RKO (cell line): Measurements from ENCODE around the gene MRPS33.
"Not testable (repeated sequence)": the region's sequence is repeated elsewhere in the genome, so short reads cannot be mapped to it uniquely, and the experiment has no call there.

Experiments
- DNase-seq: peaks from one replicate; pipeline ENCODE4 v3.0.0-alpha.2; 2016; ENCODE audit warnings: low spot score

MRPS33 gene

DNA sequence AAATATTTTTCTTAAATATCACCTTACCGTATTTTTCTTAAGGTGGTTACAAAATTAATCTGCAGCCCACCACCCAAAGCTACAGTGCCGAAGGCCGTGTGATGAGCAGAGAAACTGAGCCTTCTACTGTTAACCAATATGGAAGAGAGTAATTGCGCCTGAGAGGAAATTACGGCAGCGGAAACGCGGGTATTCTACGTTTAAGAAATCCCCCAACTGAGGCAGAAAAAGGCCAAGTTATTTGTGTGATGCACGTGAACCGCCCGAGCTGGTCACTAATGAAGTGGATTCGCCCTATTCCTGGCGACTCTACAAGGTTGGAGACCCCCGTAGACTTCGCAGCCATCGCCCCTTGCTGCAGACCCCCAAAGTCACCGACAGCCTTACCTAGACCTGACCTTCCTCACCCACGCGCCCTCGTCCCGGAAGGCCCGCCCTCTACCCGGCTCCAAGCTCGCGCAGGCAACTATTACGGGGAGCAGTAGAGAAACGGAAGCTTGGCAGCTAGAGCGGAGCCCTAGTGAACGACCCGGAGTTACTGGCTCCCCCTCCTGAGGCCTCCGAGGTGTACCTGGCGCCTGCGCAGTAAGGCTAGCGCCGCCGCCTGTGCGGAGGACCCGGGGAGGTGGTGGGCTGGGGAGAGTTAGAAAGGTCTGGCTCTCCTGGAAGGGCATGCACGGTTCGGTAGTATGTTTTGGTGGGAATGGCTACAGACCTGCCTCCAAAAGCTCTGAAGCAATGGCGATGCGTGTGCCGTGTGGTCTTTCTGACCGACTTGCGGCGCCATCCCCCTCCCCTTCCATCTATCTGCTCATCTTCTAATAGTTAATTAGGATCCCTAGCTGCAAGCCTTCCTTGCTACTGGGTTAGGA, at the start of gene MRPS33:
MRPS33 (minus strand) TSS at position 429 of the 872 bp plus-strand sequence. CDS start 4,319 bp downstream, outside the sequence.
- DNase-seq = peak; percentile 89

DNA sequence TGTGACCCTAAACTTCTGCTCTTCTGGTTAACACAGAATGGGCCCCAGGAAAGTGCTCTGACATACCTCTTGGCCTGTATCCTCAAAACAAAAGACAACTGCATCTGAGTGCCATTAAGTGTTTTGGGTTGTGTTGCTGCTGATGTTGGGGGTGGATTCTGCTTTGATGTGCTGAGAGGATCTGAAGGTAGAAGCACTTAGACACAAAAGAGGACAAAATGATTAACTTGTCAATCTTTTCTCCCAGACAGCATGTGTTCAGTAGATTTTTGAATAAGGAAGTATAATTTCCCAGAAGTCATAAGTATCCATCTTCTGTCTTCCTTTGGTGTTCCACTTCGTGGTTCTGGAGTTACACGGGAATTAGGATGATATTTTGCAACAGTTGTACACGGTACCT, 43.0 kb upstream of the MRPS33 start:
- DNase-seq = no peak

DNA sequence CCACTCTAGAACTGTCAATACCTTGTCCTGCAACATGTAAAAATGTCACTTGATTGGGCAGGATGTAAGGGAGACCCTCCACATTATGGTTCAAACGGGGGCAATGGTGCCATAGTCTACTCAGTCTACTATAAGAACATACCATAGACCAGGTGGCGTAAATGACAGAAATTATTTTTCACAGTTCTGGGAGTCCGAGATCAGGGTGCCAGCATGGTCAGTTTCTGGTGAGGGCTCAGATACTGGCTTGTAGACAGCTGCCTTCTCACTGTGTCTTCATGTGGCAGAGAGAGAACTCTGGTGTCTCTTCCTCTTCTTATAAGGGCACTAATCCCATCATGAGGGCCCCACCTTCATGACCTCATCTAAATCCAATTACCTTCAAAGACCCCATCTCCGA, 40.4 kb upstream of the MRPS33 start:
- DNase-seq = no peak

- DNase-seq = no peak
Measured at GRCh38 chr7:141053626-141054025, 38.9 kb upstream of the MRPS33 start.

GRCh38 chr7:141045842-141046620, 31.3 kb upstream of the MRPS33 start:
- DNase-seq = no peak

DNA sequence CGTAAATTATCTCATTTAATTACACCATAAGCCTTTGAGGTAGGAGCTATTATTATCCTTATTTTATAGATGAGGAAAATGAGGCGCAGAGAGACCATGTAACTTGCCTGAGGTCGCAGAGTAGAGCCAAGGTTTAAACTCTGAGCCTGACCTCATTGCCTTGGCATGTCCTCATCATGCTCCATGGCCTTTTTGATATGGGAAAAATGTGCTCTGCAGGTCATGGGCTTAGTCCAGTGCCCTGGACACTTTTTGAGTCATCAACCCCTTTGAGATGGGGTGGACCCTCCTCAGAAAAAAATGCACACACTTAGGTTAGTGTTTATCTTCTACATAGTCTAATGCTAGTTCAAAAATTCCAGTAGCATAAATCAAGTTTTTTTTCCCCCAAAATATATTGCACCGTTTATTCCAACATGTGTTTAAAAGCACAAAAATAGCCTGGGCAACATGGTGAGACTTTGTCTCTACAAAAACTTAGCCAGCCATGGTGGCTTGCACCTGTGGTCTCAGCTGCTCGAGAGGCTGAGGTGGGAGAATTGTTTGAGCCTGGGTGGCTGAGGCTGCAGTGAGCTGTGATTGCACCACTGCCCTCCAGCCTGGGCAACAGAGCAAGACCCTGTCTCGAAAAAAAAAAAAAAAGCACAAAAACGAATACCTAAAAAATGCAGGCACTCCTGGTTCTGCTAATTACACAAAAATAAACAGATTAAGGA, 30.5 kb upstream of the MRPS33 start:
- DNase-seq = no peak

DNA sequence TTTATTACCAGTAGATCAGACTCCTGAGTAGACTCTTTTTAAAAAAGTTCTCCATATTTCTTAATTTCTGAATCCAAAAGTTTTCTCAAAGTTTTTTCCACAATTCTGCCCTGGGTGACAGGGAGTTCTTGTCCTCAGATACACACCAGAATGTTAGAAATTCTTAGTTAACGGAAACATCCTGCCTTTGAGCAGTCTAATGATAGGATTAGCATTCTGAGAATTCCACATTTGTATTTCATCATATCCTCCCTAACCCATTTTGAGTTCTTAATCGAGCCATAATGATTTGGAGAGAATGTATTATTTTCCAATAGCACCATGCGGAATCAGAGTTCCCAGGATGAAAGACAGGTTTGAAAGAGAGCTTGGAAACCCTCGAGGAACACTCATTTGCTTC, 28.9 kb upstream of the MRPS33 start:
- DNase-seq = no peak

DNA sequence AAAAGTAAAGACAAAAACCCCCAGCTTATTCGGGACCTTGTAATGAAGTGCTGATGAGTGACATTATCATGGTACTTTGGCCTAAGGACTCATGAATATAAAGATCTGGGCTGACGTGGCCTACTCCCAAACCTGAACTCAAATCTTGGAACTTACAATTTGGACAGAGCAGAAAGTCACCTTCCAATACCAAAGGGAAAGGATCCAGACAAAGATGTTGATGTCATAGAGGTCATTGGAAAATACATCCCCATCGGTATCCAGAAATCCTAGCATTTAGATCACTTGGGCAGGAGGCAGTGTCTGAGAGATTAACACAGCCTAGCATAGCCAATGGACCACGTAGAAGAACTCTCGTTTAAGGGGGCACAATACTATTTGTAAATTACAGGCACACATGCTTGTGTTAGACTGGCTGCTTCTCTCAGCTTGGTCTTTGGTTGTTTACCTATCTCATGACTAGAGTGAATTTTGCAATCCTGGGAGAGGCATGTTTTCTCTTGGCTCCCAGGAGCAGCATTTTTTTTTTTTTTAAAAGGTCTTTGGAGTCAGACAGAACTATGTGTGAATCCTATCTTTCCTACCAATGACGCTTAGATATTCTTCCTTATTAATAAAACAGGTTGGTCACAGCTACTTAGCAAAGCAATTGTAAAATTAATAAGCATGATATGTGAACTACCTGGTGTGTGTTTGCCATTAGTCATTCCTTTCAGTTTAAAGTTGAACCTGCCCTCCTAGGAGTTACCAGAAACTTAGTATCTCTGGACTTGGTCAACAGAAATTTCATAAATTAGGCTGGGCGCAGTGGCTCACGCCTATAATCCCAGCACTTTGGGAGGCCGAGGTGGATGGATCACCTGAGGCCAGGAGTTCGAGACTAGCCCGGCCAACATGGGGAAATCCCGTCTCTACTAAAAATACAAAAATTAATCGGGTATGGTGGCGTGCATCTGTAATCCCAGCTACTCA, 27.8 kb upstream of the MRPS33 start:
- no peak for DNase-seq

DNA sequence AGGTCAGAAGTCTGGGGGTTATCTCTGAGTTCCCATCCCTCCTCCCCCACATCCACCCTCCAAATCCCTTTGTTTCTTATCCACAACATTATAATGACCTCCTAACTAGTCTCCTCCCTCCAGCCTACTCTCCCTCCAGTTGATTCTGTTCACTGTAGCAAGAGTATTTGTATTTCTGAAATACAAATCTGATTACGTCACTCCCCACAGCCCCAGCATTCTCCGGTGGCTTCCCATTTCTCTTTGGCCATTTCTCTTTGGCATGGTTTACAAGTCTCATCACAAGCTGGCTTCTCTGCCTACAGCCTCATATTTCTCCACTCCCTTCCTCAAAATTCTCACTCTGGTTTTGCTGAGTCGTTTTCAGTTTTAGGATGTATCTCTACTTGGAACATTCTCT, 24.6 kb upstream of the MRPS33 start:
- DNase-seq = no peak

DNA sequence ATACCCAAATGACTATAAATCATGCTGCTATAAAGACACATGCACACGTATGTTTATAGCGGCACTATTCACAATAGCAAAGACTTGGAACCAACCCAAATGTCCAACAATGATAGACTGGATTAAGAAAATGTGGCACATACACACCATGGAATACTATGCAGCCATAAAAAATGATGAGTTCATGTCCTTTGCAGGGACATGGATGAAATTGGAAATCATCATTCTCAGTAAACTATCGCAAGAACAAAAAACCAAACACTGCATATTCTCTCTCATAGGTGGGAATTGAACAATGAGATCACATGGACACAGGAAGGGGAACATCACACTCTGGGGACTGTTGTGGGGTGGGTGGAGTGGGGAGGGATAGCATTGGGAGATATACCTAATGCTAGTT, 23.3 kb upstream of the MRPS33 start:
- DNase-seq = not testable (repeated sequence)

GRCh38 chr7:141032539-141033323, 18.0 kb upstream of the MRPS33 start:
- not testable (repeated sequence) for DNase-seq

DNA sequence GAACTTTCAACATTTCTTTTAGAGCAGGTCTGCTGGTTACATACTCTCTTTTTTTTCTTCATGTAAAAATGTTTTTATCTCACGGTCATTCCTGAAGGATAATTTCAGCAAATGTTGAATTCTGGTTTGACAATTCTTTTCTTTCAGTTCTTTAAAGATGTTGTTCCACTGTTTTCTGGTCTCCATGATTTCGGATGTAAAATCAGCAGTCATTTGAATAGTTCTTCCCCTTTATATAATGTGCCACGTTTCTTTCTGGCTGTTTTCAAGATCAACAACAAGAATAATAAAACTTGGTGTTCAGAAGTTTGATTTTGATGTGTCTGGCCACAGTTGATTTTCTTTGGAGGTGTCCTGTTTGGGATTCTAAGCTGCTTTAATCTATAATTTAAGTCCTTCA, 14.0 kb upstream of the MRPS33 start:
- no peak for DNase-seq

- no peak for DNase-seq
Measured at GRCh38 chr7:141027043-141027442, 12.3 kb upstream of the MRPS33 start.

GRCh38 chr7:141024668-141025067, 9.9 kb upstream of the MRPS33 start:
- DNase-seq = no peak

DNA sequence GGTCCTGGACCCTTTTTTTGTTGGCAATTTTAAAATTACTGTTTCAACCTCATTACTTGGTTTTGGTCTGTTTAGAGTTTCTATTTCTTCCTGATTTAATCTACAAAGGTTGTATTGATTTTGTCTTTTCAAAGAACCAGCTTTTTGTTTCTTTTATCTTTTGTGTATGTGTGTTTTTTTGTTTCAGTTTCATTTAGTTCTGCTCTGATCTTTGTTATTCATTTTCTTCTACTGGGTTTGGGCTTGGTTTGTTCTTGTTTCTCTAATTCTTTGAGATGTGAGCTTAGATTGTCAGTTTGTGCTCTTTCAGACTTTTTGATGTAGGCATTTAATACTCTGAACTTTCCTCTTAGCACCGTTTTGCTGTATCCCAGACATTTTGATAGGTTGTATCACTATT, 8.5 kb upstream of the MRPS33 start:
- DNase-seq = no peak

- DNase-seq = no peak
Measured at GRCh38 chr7:141017555-141017954, 2.8 kb upstream of the MRPS33 start.

DNA sequence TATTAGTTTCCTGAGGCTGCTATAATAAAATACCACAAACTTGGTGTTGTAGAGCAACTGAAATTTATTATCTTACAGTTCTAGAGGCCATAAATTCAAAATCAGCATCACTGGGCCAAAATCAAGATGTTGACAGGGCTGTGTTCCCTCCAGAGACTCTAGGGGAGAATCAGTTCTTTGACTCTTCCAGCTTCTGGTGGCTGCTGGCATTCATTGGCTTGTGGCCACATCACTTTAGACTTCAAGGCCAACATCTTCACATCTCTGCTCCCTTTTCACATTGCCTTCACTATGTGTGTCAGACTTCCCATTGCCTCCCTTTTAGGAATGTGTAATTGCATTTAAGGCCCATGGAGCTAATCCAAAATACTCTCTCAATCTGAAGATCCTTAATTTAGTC, 1.6 kb upstream of the MRPS33 start:
- DNase-seq = no peak

GRCh38 chr7:141014125-141014523, 628 bp downstream of the MRPS33 start:
- DNase-seq = peak; percentile 19

- DNase-seq = no peak
Measured at GRCh38 chr7:141013345-141013715, 1.4 kb downstream of the MRPS33 start.

DNA sequence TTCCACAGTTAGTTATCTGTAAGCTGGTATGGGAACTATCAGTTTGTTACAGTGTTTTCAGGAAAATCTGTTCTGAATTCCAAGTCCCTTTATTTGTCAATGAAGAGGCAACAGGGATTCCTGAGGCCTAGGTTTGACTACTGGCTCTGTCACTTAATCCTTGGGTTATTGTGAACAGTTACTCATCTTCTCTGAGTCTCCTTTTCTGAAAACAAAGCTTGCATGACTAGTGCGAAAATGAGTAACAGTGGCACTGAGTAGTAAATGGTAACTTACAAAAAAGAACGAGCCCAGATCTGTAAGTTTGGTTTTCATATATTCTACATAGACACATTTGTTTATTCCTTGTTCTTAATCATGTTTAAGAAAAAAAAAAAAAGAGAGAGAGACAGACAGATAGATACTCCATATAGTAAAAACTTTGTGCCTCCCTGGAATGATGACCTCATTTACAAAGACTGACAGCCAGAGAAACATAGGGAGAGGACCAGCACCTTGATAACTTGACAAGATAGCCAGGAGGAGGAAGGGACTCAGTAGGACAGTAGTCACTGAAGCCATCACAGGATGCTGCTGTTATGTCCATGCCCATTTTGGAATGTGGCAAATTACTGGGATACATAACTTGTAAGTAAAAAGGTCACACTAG, 1.9 kb downstream of the MRPS33 start:
- peak; percentile 90 for DNase-seq
